CD8-positive, alpha-beta memory T cell (primary cell): Measurements from ENCODE around the gene FAM47E. TPM values are rescaled to one million over a fixed set of nuclear protein-coding genes. Genes with fewer than 3 reads are reported as not detected.

Experiments
- CTCF ChIA-PET: fragments of 350-600 bp; sonication (Branson Sonifier 250); formaldehyde crosslinking; loops from one replicate; lab custom pipeline; 2021; ENCODE audit warnings: antibody characterized with exemption; lab: Charles Lee
- POLR2A ChIA-PET: fragments of 350-600 bp; sonication (Branson Sonifier 250); formaldehyde crosslinking; loops from one replicate; lab custom pipeline; 2021; ENCODE audit warnings: antibody characterized with exemption; lab: Charles Lee
- DNase-seq, 5 donors: peaks; one replicate each; pipeline versions ENCODE4 v3.0.0 to v3.0.0-alpha.2; 2020 to 2022; ENCODE audit warnings: mixed read lengths in 1 of 5
- H3K27ac ChIP-seq: one replicate; pipeline ENCODE4 v1.7.0; 2013; ENCODE audit warnings: low read depth, mild to moderate bottlenecking, low read length, moderate library complexity
- H3K27me3 ChIP-seq: 2 replicates; pipeline ENCODE4 v1.7.0; 2013; ENCODE audit warnings: low read length, mild to moderate bottlenecking; ENCODE audit not compliant: insufficient read depth, poor library complexity, severe bottlenecking
- H3K36me3 ChIP-seq: 2 replicates; pipeline ENCODE4 v1.7.0; 2013; ENCODE audit warnings: mild to moderate bottlenecking, low read length, moderate library complexity; ENCODE audit not compliant: insufficient read depth
- H3K4me1 ChIP-seq: 2 replicates; pipeline ENCODE4 v1.7.0; 2013; ENCODE audit warnings: mild to moderate bottlenecking, low read length, moderate library complexity; ENCODE audit not compliant: insufficient read depth
- H3K4me3 ChIP-seq: 2 replicates; pipeline ENCODE4 v1.7.0; 2013; ENCODE audit warnings: mild to moderate bottlenecking, low read length
- H3K9me3 ChIP-seq: 2 replicates; pipeline ENCODE4 v1.7.0; 2013; ENCODE audit warnings: mild to moderate bottlenecking, low read length
- H3K27ac Mint-ChIP-seq, 8 donors: one replicate each; pipeline ENCODE4 v1.8.0; 2020 to 2021; ENCODE audit warnings: mixed read lengths in 8 of 8, mild to moderate bottlenecking in 6 of 8, inconsistent platforms in 3 of 8, moderate library complexity in 3 of 8
- H3K27me3 Mint-ChIP-seq, 2 donors: one replicate each; pipeline ENCODE4 v1.8.0; 2020 to 2021; ENCODE audit warnings: mixed read lengths in 2 of 2, mild to moderate bottlenecking in 1 of 2, moderate library complexity in 1 of 2
- H3K36me3 Mint-ChIP-seq, 3 donors: one replicate each; pipeline ENCODE4 v1.8.0; 2020 to 2021; ENCODE audit warnings: mixed read lengths in 3 of 3, inconsistent platforms in 1 of 3, mild to moderate bottlenecking in 1 of 3
- H3K4me1 Mint-ChIP-seq, 3 donors: one replicate each; pipeline ENCODE4 v1.8.0; 2020 to 2021; ENCODE audit warnings: mixed read lengths in 3 of 3, inconsistent platforms in 1 of 3, mild to moderate bottlenecking in 1 of 3
- H3K4me3 Mint-ChIP-seq, 7 donors: one replicate each; pipeline ENCODE4 v1.8.0; 2020 to 2021; ENCODE audit warnings: mixed read lengths in 7 of 7, mild to moderate bottlenecking in 6 of 7, moderate library complexity in 4 of 7, inconsistent platforms in 2 of 7
- H3K9me3 Mint-ChIP-seq, 5 donors: one replicate each; pipeline ENCODE4 v1.8.0; 2020 to 2022; ENCODE audit warnings: mixed read lengths in 5 of 5, mild to moderate bottlenecking in 3 of 5, moderate library complexity in 2 of 5, inconsistent platforms in 1 of 5
- polyA plus RNA-seq: library from polyadenylated mRNA; unstranded; fragments of 300-500 nt; fragmentation: Illumina TruSeq; gene quantifications from one replicate; pipeline ENCODE4 v1.2.3, GENCODE V29; 2021
- total RNA-seq, 2 experiments: library from RNA; stranded (reverse); gene quantifications; one replicate each; pipeline ENCODE4 v1.2.3, GENCODE V29; 2021

Gene FAM47E
- total and polyA plus RNA-seq, 3 experiments from 2014 or later = not detected

- Mint-ChIP-seq H3K9me3 (no peaks in the 10 kb centered on the region), H3K27me3 (peaks cover 0 to 2% of the 10 kb centered on the region in 2 donors), H3K36me3 (peaks cover 0 to 7% (median 1%) of the 10 kb centered on the region in 3 donors), H3K27ac (peak overlapping the region in 3 of 8 donors; percentile 1 to 86 (median 52)), H3K4me1 (peaks cover 47 to 76% (median 71%) of the 10 kb centered on the region in 3 donors), H3K4me3 (peak overlapping the region in 1 of 7 donors; percentile 89)
- ChIA-PET POLR2A (no interaction called here), CTCF (interaction anchor here (8.6 kb wide), 1 partner anchor 30 kb away, joined by 32 read pairs; no protein-coding TSS in a partner anchor)
- no peaks in the 10 kb centered on the region for H3K36me3 ChIP-seq
- no peak overlapping the region for H3K4me3 ChIP-seq
- no peak overlapping the region for H3K27ac ChIP-seq
- no peaks in the 10 kb centered on the region for H3K9me3 ChIP-seq
- peaks cover 27% of the 10 kb centered on the region for H3K4me1 ChIP-seq
- H3K27me3 ChIP-seq = no peaks in the 10 kb centered on the region
- no peak for DNase-seq
Measured at GRCh38 chr4:76209881-76210280, 41.6 kb upstream of the FAM47E start.

- Mint-ChIP-seq H3K4me1 (peaks cover 49 to 80% (median 75%) of the 10 kb centered on the region in 3 donors), H3K4me3 (peak overlapping the region in 1 of 7 donors; percentile 89), H3K9me3 (no peaks in the 10 kb centered on the region), H3K36me3 (peaks cover 0 to 7% (median 1%) of the 10 kb centered on the region in 3 donors), H3K27me3 (peaks cover 0 to 2% of the 10 kb centered on the region in 2 donors), H3K27ac (peak overlapping the region in 5 of 8 donors; percentile 1 to 86 (median 29))
- DNase-seq = no peak
- H3K27me3 ChIP-seq = no peaks in the 10 kb centered on the region
- ChIA-PET CTCF (interaction anchor here (8.6 kb wide), 1 partner anchor 31 kb away, joined by 32 read pairs; no protein-coding TSS in a partner anchor), POLR2A (no interaction called here)
- no peaks in the 10 kb centered on the region for H3K36me3 ChIP-seq
- no peak overlapping the region for H3K27ac ChIP-seq
- no peaks in the 10 kb centered on the region for H3K9me3 ChIP-seq
- no peak overlapping the region for H3K4me3 ChIP-seq
- H3K4me1 ChIP-seq = peaks cover 33% of the 10 kb centered on the region
Measured at GRCh38 chr4:76210452-76210851, 41.1 kb upstream of the FAM47E start.

GRCh38 chr4:76211769-76212708, 39.5 kb upstream of the FAM47E start:
- Histone ChIP-seq H3K36me3 (no peaks in the 10 kb centered on the region), H3K4me1 (peaks cover 35% of the 10 kb centered on the region), H3K27ac (no peak overlapping the region), H3K9me3 (no peaks in the 10 kb centered on the region), H3K27me3 (no peaks in the 10 kb centered on the region), H3K4me3 (peak overlapping the region; percentile 54)
- CTCF ChIA-PET = interaction anchor here (1.5 to 8.6 kb wide), 2 partner anchors 32 to 64 kb away, joined by 3 to 32 read pairs; partner anchors contain the start of gene NUP54
- POLR2A ChIA-PET = interaction anchor here (1.4 kb wide), 1 partner anchor 272 kb away, joined by 6 read pairs; no protein-coding TSS in a partner anchor
- Mint-ChIP-seq H3K27ac (peak overlapping the region; percentile 86 to 100 (median 96)), H3K36me3 (peaks cover 0 to 7% (median 1%) of the 10 kb centered on the region in 3 donors), H3K9me3 (no peaks in the 10 kb centered on the region), H3K4me3 (peak overlapping the region; percentile 85 to 95 (median 91)), H3K4me1 (peaks cover 50 to 73% (median 71%) of the 10 kb centered on the region in 3 donors), H3K27me3 (peaks cover 0 to 2% of the 10 kb centered on the region in 2 donors)
- DNase-seq = no peak

- H3K4me1 ChIP-seq = peaks cover 35% of the 10 kb centered on the region
Measured at GRCh38 chr4:76212851-76213414, 38.6 kb upstream of the FAM47E start.

GRCh38 chr4:76213415-76214176, 37.9 kb upstream of the FAM47E start, which contains the start of gene SCARB2:
Gene SCARB2 (minus strand): TSS chr4:76213824. CDS start chr4:76213543, 281 bp downstream.
- peak within 1 kb of the TSS; percentile 86 to 98 (median 91) for H3K4me3 Mint-ChIP-seq
- ChIA-PET POLR2A (interaction anchor here (1.4 kb wide), 1 partner anchor 274 kb away, joined by 6 read pairs; no protein-coding TSS in a partner anchor), CTCF (interaction anchor here (1.1 to 8.6 kb wide), 3 partner anchors 34 to 765 kb away, joined by 3 to 32 read pairs (median 3); partner anchors contain the start of gene NUP54)
- no peaks in the 10 kb centered on the region for H3K9me3 Mint-ChIP-seq
- H3K36me3 ChIP-seq = no peaks in the 10 kb centered on the region
- H3K4me1 ChIP-seq = peaks cover 35% of the 10 kb centered on the region
- peak within 1 kb of the TSS; percentile 75 for H3K4me3 ChIP-seq
- H3K27me3 Mint-ChIP-seq = peaks cover 0 to 2% of the 10 kb centered on the region in 2 donors
- H3K27me3 ChIP-seq = no peaks in the 10 kb centered on the region
- peak; percentile 64 to 84 (median 79) for DNase-seq
- no peaks in the 10 kb centered on the region for H3K9me3 ChIP-seq
- peaks cover 0 to 7% (median 1%) of the 10 kb centered on the region in 3 donors for H3K36me3 Mint-ChIP-seq
- H3K27ac ChIP-seq = peak within 1 kb of the TSS; percentile 74
- peaks cover 44 to 57% (median 57%) of the 10 kb centered on the region in 3 donors for H3K4me1 Mint-ChIP-seq
- peak within 1 kb of the TSS; percentile 86 to 100 (median 97) for H3K27ac Mint-ChIP-seq

More at GRCh38 chr4:76212851-76213414, 38.6 kb upstream of the FAM47E start:
- Mint-ChIP-seq H3K4me1 (peaks cover 50 to 64% (median 64%) of the 10 kb centered on the region in 3 donors), H3K27me3 (peaks cover 0 to 2% of the 10 kb centered on the region in 2 donors), H3K36me3 (peaks cover 0 to 7% (median 1%) of the 10 kb centered on the region in 3 donors), H3K27ac (peak overlapping the region; percentile 86 to 100 (median 96)), H3K9me3 (no peaks in the 10 kb centered on the region), H3K4me3 (peak overlapping the region; percentile 85 to 95 (median 91))
- no peaks in the 10 kb centered on the region for H3K27me3 ChIP-seq
- POLR2A ChIA-PET = interaction anchor here (1.4 kb wide), 1 partner anchor 273 kb away, joined by 6 read pairs; no protein-coding TSS in a partner anchor
- H3K27ac ChIP-seq = peak overlapping the region; percentile 74
- CTCF ChIA-PET = interaction anchor here (1.1 to 8.6 kb wide), 3 partner anchors 33 to 766 kb away, joined by 3 to 32 read pairs (median 3); partner anchors contain the start of gene NUP54
- H3K9me3 ChIP-seq = no peaks in the 10 kb centered on the region
- no peaks in the 10 kb centered on the region for H3K36me3 ChIP-seq
- H3K4me3 ChIP-seq = peak overlapping the region; percentile 54
- DNase-seq = peak; percentile 20 to 80 (median 59)

GRCh38 chr4:76214177-76214675, 37.3 kb upstream of the FAM47E start:
- Histone ChIP-seq H3K4me1 (peaks cover 35% of the 10 kb centered on the region), H3K27me3 (no peaks in the 10 kb centered on the region), H3K4me3 (peak overlapping the region; percentile 75), H3K36me3 (no peaks in the 10 kb centered on the region), H3K27ac (peak overlapping the region; percentile 74), H3K9me3 (no peaks in the 10 kb centered on the region)
- Mint-ChIP-seq H3K4me1 (peaks cover 41 to 55% (median 53%) of the 10 kb centered on the region in 3 donors), H3K27me3 (peaks cover 0 to 3% of the 10 kb centered on the region in 2 donors), H3K27ac (peak overlapping the region; percentile 77 to 99 (median 97)), H3K4me3 (peak overlapping the region; percentile 85 to 98 (median 86)), H3K36me3 (peaks cover 0 to 7% (median 1%) of the 10 kb centered on the region in 3 donors), H3K9me3 (no peaks in the 10 kb centered on the region)
- POLR2A ChIA-PET = interaction anchor here (1.0 kb wide), 1 partner anchor 65 kb away, joined by 3 read pairs; no protein-coding TSS in a partner anchor
- no peak for DNase-seq
- CTCF ChIA-PET = interaction anchor here (8.6 kb wide), 1 partner anchor 34 kb away, joined by 32 read pairs; no protein-coding TSS in a partner anchor
